Body of pancreas (tissue), 4 donors: ENCODE data around the gene CRLF1. TPM values are rescaled to one million over a fixed set of nuclear protein-coding genes. Genes with fewer than 3 reads are reported as not detected.

ENCODE experiments used
- ATAC-seq: fragments of 150-250 bp; one replicate; pipeline ENCODE4 v1.9.1; 2016
- DNase-seq, 4 donors: peaks; one replicate each; pipeline ENCODE4 v3.0.0-alpha.2; 2019
- H3K27ac ChIP-seq, 4 donors: fragments of 200-600 bp; sonication (generic); 1 replicate in 3 of 4; 2 replicates in 1 of 4; pipeline versions ENCODE4 v1.5.1 to v1.6.1; 2016 to 2019; ENCODE audit warnings: mild to moderate bottlenecking in 1 of 4, mixed read lengths in 1 of 4, moderate library complexity in 1 of 4
- H3K27me3 ChIP-seq, 2 donors: fragments of 200-600 bp; sonication (generic); one replicate each; pipeline ENCODE4 v1.6.0; 2016; ENCODE audit warnings: mild to moderate bottlenecking in 1 of 2
- H3K36me3 ChIP-seq, 2 donors: fragments of 200-600 bp; sonication (generic); replicated peaks in 1 of 2; 2 replicates each; pipeline ENCODE4 v1.5.1; 2016; ENCODE audit warnings: low read depth in 2 of 2; ENCODE audit not compliant: insufficient read depth in 1 of 2
- H3K4me1 ChIP-seq: fragments of 200-600 bp; sonication (generic); one replicate; pipeline ENCODE4 v1.6.0; 2016
- H3K4me3 ChIP-seq, 2 donors: fragments of 200-600 bp; sonication (generic); 1 replicate in 1 of 2; 2 replicates in 1 of 2; pipeline ENCODE4 v1.5.1; 2016 to 2019
- H3K9me3 ChIP-seq, 3 donors: fragments of 200-600 bp; sonication (generic); 1 replicate in 2 of 3; 2 replicates in 1 of 3; pipeline ENCODE4 v1.5.1; 2016
- POLR2A ChIP-seq, 3 donors: fragments of 450-650 bp; IDR thresholded peaks; one replicate each; pipeline ENCODE4 v1.6.1; 2016; ENCODE audit warnings: antibody characterized with exemption in 3 of 3, mild to moderate bottlenecking in 2 of 3
- WGBS, 2 donors: methylation state at CpG; one replicate each; pipeline ENCODE4 v1.1.5; 2017; 5-methylcytosine and 5-hydroxymethylcytosine counted together
- intact Hi-C: fragments of 100-400 bp; cut with DNase I; formaldehyde crosslinking; loops from one replicate; pipeline ENCODE4 v1.15.1; 2023
- total RNA-seq, 2 donors: library from RNA; depleted of rRNA; stranded (reverse); fragments of >200 nt; gene quantifications; one replicate each; pipeline ENCODE4 v1.1.0, GENCODE V29; 2016
- TF ChIP-seq, protein P1 (sequence below), 7 experiments: fragments of 450-650 bp in 4 of 7; fragments of 200-600 bp in 3 of 7; sonication (generic) in 3 of 7; IDR thresholded peaks; one replicate each; pipeline ENCODE4 v1.5.1; 2016 to 2019; ENCODE audit warnings: antibody characterized with exemption in 7 of 7

CRLF1 gene
- total RNA-seq, 2 donors from 2014 or later, result 23.3 to 40.2 TPM

DNA sequence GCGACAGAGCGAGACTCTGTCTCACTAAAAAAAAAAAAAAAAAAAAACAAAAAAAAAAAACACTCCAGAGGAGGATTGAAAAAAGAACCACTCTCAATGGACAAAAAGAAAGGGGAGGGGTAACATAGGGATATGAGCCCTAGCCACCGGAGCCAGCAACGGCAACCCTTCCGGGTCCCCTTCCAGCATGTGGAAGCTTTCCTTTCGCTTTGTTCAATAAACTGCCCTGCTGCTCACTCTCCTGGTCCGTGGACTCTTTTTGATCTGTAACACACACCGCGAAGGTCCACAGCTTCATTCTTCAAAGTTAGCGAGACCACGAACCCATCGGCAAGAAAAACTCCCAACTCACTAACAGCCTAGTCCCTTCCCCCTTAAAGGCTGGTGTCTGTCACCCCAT lies 19.0 kb downstream of the CRLF1 start:
- no peak for DNase-seq
- H3K9me3 ChIP-seq, result no peaks in the 10 kb centered on the region
- 90 to 97% methylated on average over 11 to 12 of the region's 12 CpGs for WGBS, 2 donors
- H3K4me3 ChIP-seq, result no peak overlapping the region
- no peaks in the 10 kb centered on the region for H3K36me3 ChIP-seq
- no peak for ATAC-seq
- intact Hi-C loops, result no loop called here
- H3K27me3 ChIP-seq, result no peaks in the 10 kb centered on the region
- peaks cover 15% of the 10 kb centered on the region for H3K4me1 ChIP-seq
- peak overlapping the region in 1 of 4 donors; percentile 93 for H3K27ac ChIP-seq
- TF ChIP-seq, protein P1, sequence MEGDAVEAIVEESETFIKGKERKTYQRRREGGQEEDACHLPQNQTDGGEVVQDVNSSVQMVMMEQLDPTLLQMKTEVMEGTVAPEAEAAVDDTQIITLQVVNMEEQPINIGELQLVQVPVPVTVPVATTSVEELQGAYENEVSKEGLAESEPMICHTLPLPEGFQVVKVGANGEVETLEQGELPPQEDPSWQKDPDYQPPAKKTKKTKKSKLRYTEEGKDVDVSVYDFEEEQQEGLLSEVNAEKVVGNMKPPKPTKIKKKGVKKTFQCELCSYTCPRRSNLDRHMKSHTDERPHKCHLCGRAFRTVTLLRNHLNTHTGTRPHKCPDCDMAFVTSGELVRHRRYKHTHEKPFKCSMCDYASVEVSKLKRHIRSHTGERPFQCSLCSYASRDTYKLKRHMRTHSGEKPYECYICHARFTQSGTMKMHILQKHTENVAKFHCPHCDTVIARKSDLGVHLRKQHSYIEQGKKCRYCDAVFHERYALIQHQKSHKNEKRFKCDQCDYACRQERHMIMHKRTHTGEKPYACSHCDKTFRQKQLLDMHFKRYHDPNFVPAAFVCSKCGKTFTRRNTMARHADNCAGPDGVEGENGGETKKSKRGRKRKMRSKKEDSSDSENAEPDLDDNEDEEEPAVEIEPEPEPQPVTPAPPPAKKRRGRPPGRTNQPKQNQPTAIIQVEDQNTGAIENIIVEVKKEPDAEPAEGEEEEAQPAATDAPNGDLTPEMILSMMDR (IDR thresholded peaks at IDR 0.05), result no peak
- TF ChIP-seq POLR2A (IDR thresholded peaks at IDR 0.05), result no peak

DNA sequence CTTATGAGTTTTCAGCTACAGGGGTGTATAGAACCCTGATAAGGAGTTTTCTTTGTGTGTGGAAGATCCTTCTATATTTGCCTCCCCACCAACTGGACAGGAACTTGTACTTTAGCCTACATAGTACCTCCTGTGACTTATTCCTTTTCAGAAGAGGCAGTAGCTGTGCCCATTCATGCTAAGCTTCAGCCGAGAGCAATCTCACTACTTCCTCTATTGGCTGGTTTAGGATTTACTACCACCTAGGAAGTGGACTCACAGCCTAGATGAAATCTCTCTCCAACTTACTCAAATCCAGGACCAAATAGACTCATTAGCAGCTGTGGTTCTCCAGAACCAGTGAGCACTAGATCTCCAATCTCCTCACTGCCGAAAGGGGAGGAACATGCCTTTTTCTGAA lies 20.3 kb downstream of the CRLF1 start:
- H3K4me3 ChIP-seq, result no peak overlapping the region
- H3K9me3 ChIP-seq, result no peaks in the 10 kb centered on the region
- WGBS, 2 donors, result 47 to 55% methylated on average over 2 of the region's 2 CpGs
- intact Hi-C loops, result no loop called here
- H3K36me3 ChIP-seq, result no peaks in the 10 kb centered on the region
- peaks cover 15% of the 10 kb centered on the region for H3K4me1 ChIP-seq
- no peaks in the 10 kb centered on the region for H3K27me3 ChIP-seq
- ATAC-seq (no peak), DNase-seq (no peak)
- no peak overlapping the region for H3K27ac ChIP-seq
- TF ChIP-seq POLR2A (IDR thresholded peaks at IDR 0.05), result no peak
- TF ChIP-seq, protein P1 (IDR thresholded peaks at IDR 0.05), result no peak

DNA sequence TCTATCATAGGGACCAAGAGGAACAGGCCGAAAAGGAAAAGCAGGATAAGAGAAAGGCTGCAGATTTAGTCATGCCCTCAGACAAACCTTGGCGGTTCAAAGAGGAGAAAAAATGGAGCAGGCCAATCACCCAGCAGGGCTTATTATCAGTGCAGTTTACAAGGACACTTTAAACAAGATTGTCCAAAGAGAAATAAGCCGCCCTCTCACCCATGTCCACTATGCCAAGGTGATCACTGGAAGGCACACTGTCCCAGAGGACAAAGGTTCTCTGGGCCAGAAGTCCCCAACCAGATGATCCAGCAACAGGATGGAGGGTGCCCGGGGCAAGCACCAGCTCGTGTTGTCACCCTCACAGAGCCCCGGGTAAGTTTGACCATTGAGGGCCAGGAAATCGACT lies 26.3 kb downstream of the CRLF1 start:
- intact Hi-C loops, result no loop called here
- DNase-seq (no peak), ATAC-seq (no peak)

DNA sequence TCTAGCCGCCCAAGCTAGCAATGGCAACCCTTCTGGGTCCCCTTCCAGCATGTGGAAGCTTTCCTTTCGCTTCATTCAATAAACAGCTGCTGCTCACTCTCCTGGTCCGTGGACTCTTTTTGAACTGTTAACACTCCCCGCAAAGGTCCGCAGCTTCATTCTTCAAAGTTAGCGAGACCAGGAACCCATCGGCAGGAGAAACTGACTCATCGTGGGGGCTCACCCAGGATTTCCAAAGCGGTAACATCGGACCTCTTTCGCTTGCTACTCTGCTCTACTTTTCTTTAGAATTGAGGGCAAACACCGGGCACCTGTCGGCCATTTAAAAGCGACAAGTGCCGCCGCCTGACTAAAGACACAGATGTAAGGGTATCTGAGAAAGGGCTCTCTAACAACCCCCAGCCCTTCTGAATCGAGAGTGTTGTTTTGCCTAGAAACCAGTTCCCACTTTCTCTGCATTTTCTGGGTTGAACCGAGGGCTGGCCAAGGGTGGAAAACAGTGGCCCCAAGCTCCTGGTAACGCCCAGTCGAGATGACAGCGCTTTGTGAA lies 29.2 kb downstream of the CRLF1 start:
- TF ChIP-seq POLR2A (IDR thresholded peaks at IDR 0.05), result no peak
- TF ChIP-seq, protein P1 (IDR thresholded peaks at IDR 0.05), result no peak
- Histone ChIP-seq H3K9me3 (no peaks in the 10 kb centered on the region), H3K27me3 (no peaks in the 10 kb centered on the region), H3K4me3 (no peak overlapping the region), H3K4me1 (peaks cover 14% of the 10 kb centered on the region), H3K36me3 (peaks cover 11 to 14% of the 10 kb centered on the region in 2 donors), H3K27ac (no peak overlapping the region)
- DNase-seq (no peak), ATAC-seq (no peak)
- intact Hi-C loops, result no loop called here
- 86 to 87% methylated on average over 18 to 21 of the region's 21 CpGs for WGBS, 2 donors

More for the DNA sequence above, 26.3 kb downstream of the CRLF1 start:
- Histone ChIP-seq H3K4me1 (no peaks in the 10 kb centered on the region), H3K4me3 (no peak overlapping the region), H3K9me3 (no peaks in the 10 kb centered on the region), H3K27ac (no peak overlapping the region), H3K36me3 (peaks cover 0 to 1% of the 10 kb centered on the region in 2 donors), H3K27me3 (no peaks in the 10 kb centered on the region)
- no peak for TF ChIP-seq POLR2A (IDR thresholded peaks at IDR 0.05)
- TF ChIP-seq, protein P1 (IDR thresholded peaks at IDR 0.05), result no peak
- 34 to 40% methylated on average over 3 to 7 of the region's 7 CpGs for WGBS, 2 donors

DNA sequence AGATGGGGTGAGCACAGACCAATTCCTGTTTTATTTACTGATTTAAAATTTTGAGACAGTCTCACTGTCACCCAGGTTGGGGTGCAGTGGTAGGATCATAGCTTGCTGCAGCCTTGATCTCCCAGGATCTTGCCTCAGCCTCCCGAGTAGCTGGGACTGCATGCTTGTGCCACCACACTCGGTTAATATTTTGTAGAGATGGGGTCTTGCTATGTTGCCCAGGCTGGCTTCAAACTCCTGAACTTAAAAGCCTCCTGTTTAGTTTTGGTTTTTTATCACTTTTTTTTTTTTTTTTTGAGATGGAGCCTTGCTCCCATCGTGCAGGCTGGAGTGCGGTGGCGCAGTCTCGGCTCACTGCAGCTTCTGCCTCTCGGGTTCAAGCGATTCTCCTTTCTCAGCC lies 30.2 kb downstream of the CRLF1 start:
- H3K4me3 ChIP-seq, result no peak overlapping the region
- DNase-seq (no peak), ATAC-seq (no peak)
- intact Hi-C loops, result no loop called here
- H3K36me3 ChIP-seq, result peaks cover 11 to 14% of the 10 kb centered on the region in 2 donors
- peaks cover 16% of the 10 kb centered on the region for H3K4me1 ChIP-seq
- TF ChIP-seq POLR2A (IDR thresholded peaks at IDR 0.05), result no peak
- TF ChIP-seq, protein P1 (IDR thresholded peaks at IDR 0.05), result no peak
- H3K9me3 ChIP-seq, result no peaks in the 10 kb centered on the region
- H3K27me3 ChIP-seq, result no peaks in the 10 kb centered on the region
- 90 to 99% methylated on average over 7 to 8 of the region's 8 CpGs for WGBS, 2 donors
- no peak overlapping the region for H3K27ac ChIP-seq
